CD14-positive monocyte (primary cell): Measurements from ENCODE around the gene CAPS. TPM values are rescaled to one million over a fixed set of nuclear protein-coding genes. Genes with fewer than 3 reads are reported as not detected.
A peak's percentile ranks its signal among the peaks of the same experiment; 100 is the strongest.

ENCODE experiments used
- DNase-seq, 3 donors: peaks; one replicate each; pipeline ENCODE4 v3.0.0-alpha.2; 2011 to 2022
- H2AFZ ChIP-seq: 2 replicates; pipeline ENCODE4 v1.6.0; 2012; ENCODE audit warnings: mild to moderate bottlenecking, low read depth, low read length, inconsistent platforms; ENCODE audit not compliant: insufficient read depth, poor library complexity, severe bottlenecking
- H3K27ac ChIP-seq, 2 donors: 1 replicate in 1 of 2; 2 replicates in 1 of 2; pipeline ENCODE4 v1.5.1; 2012 to 2013; ENCODE audit warnings: low read length in 2 of 2, control low read depth in 1 of 2, inconsistent platforms in 1 of 2, low read depth in 1 of 2, mild to moderate bottlenecking in 1 of 2
- H3K27me3 ChIP-seq, 2 donors: one replicate each; pipeline versions ENCODE4 v1.6.0 to v1.6.1; 2011 to 2013; ENCODE audit warnings: low read length in 2 of 2; ENCODE audit not compliant: control insufficient read depth in 2 of 2, insufficient read depth in 2 of 2
- H3K36me3 ChIP-seq, 2 donors: replicated peaks in 1 of 2; 1 replicate in 1 of 2; 2 replicates in 1 of 2; pipeline versions ENCODE4 v1.5.1 to v1.6.1; 2012 to 2013; ENCODE audit warnings: low read length in 2 of 2, control low read depth in 1 of 2, inconsistent platforms in 1 of 2, mild to moderate bottlenecking in 1 of 2; ENCODE audit not compliant: insufficient read depth in 2 of 2, control insufficient read depth in 1 of 2
- H3K4me1 ChIP-seq, 2 donors: 1 replicate in 1 of 2; 2 replicates in 1 of 2; pipeline versions ENCODE4 v1.5.1 to v1.6.1; 2012 to 2013; ENCODE audit warnings: low read length in 2 of 2, control low read depth in 1 of 2, inconsistent platforms in 1 of 2, mild to moderate bottlenecking in 1 of 2, moderate library complexity in 1 of 2; ENCODE audit not compliant: insufficient read depth in 2 of 2, control insufficient read depth in 1 of 2
- H3K4me2 ChIP-seq: replicated peaks from 2 replicates; pipeline ENCODE3; 2012; ENCODE audit warnings: low read length, moderate library complexity, mild to moderate bottlenecking; ENCODE audit not compliant: poor library complexity, severe bottlenecking; ENCODE audit errors: extremely low read depth
- H3K4me3 ChIP-seq, 3 experiments: fragments of 200-600 bp in 1 of 3; sonication (generic) in 1 of 3; replicated peaks in 1 of 3; 1 replicate in 2 of 3; 2 replicates in 1 of 3; pipeline ENCODE4 v1.5.1; 2011 to 2013; ENCODE audit warnings: low read length in 3 of 3, mild to moderate bottlenecking in 3 of 3, control low read depth in 2 of 3, low read depth in 2 of 3, inconsistent platforms in 1 of 3, moderate library complexity in 1 of 3
- H3K79me2 ChIP-seq: 2 replicates; pipeline ENCODE4 v1.6.0; 2012; ENCODE audit warnings: mild to moderate bottlenecking, control low read depth, inconsistent platforms, low read length, moderate library complexity; ENCODE audit not compliant: insufficient read depth
- H3K9ac ChIP-seq: 2 replicates; pipeline ENCODE4 v1.6.0; 2017; ENCODE audit warnings: low read length, mild to moderate bottlenecking; ENCODE audit not compliant: insufficient read depth, poor library complexity, severe bottlenecking
- H3K9me3 ChIP-seq, 2 donors: replicated peaks in 1 of 2; 1 replicate in 1 of 2; 2 replicates in 1 of 2; pipeline versions ENCODE4 v1.5.1 to v1.6.1; 2012 to 2013; ENCODE audit warnings: low read length in 2 of 2, control low read depth in 1 of 2; ENCODE audit not compliant: control insufficient read depth in 1 of 2, insufficient read depth in 1 of 2
- H4K20me1 ChIP-seq: 2 replicates; pipeline ENCODE4 v1.6.0; 2012; ENCODE audit warnings: mild to moderate bottlenecking, low read length, control low read depth, moderate library complexity; ENCODE audit not compliant: insufficient read depth
- H3K27ac Mint-ChIP-seq, 7 donors: one replicate each; pipeline ENCODE4 v1.8.0; 2020; ENCODE audit warnings: mild to moderate bottlenecking in 7 of 7, mixed read lengths in 7 of 7, moderate library complexity in 6 of 7, inconsistent platforms in 2 of 7
- H3K27me3 Mint-ChIP-seq, 3 donors: one replicate each; pipeline ENCODE4 v1.8.0; 2021 to 2022; ENCODE audit warnings: low read depth in 3 of 3, mild to moderate bottlenecking in 3 of 3, mixed read lengths in 3 of 3, moderate library complexity in 3 of 3, inconsistent platforms in 1 of 3
- H3K36me3 Mint-ChIP-seq, 2 donors: one replicate each; pipeline ENCODE4 v1.8.0; 2020; ENCODE audit warnings: mixed read lengths in 2 of 2, inconsistent platforms in 1 of 2, mild to moderate bottlenecking in 1 of 2
- H3K4me1 Mint-ChIP-seq: one replicate; pipeline ENCODE4 v1.8.0; 2020; ENCODE audit warnings: mild to moderate bottlenecking, mixed read lengths
- H3K4me3 Mint-ChIP-seq, 2 donors: one replicate each; pipeline ENCODE4 v1.8.0; 2020; ENCODE audit warnings: mild to moderate bottlenecking in 2 of 2, mixed read lengths in 2 of 2, moderate library complexity in 1 of 2
- H3K9me3 Mint-ChIP-seq, 7 donors: one replicate each; pipeline ENCODE4 v1.8.0; 2020 to 2022; ENCODE audit warnings: mixed read lengths in 7 of 7, mild to moderate bottlenecking in 6 of 7, moderate library complexity in 6 of 7, inconsistent platforms in 2 of 7
- WGBS: methylation state at CpG from one replicate; pipeline ENCODE4 v1.1.5; 2013; ENCODE audit warnings: missing lambda C conversion rate; ENCODE audit not compliant: insufficient coverage; 5-methylcytosine and 5-hydroxymethylcytosine counted together
- intact Hi-C, 2 donors: fragments of 100-400 bp; cut with micrococcal nuclease; formaldehyde crosslinking; loops; one replicate each; pipeline versions ENCODE4 v1.15.0 to v1.15.1; 2023
- polyA plus RNA-seq, 3 donors: library from polyadenylated mRNA; depleted of rRNA in 1 of 3; unstranded in 2 of 3; stranded (reverse) in 1 of 3; fragments of 300-500 nt in 2 of 3; fragments of >200 nt in 1 of 3; fragmentation: Illumina TruSeq in 2 of 3; gene quantifications; 1 replicate in 2 of 3; 2 replicates in 1 of 3; pipeline ENCODE4 v1.2.3, GENCODE V29; 2012 to 2021
- TF ChIP-seq, protein P1 (sequence below): fragments of 200-600 bp; IDR thresholded peaks from one replicate; pipeline ENCODE4 v1.8.0; 2022; ENCODE audit warnings: antibody characterized with exemption, mild to moderate bottlenecking

CAPS gene
- polyA plus RNA-seq, 3 donors, result 0.34 to 34.8 (median 0.72) TPM

- intact Hi-C loops, result no loop called here
- Mint-ChIP-seq H3K36me3 (peaks cover 17 to 22% of the 10 kb centered on the region in 2 donors), H3K27me3 (peaks cover 0 to 5% (median 0%) of the 10 kb centered on the region in 3 donors), H3K27ac (no peak overlapping the region), H3K4me3 (no peak overlapping the region), H3K9me3 (no peaks in the 10 kb centered on the region), H3K4me1 (peaks cover 50% of the 10 kb centered on the region)
- Histone ChIP-seq H3K9ac (no peak overlapping the region), H3K36me3 (peaks cover 3 to 37% of the 10 kb centered on the region in 2 donors), H3K27ac (no peak overlapping the region), H4K20me1 (peaks cover 98% of the 10 kb centered on the region), H3K27me3 (no peaks in the 10 kb centered on the region), H3K4me2 (no peak overlapping the region), H3K79me2 (peaks cover 99% of the 10 kb centered on the region), H3K9me3 (no peaks in the 10 kb centered on the region), H3K4me1 (peaks cover 40% of the 10 kb centered on the region in 2 donors), H2AFZ (no peak overlapping the region), H3K4me3 (no peak overlapping the region)
- no peak for DNase-seq
- 100% methylated on average over 1 of the region's 3 CpGs for WGBS
- TF ChIP-seq, protein P1, sequence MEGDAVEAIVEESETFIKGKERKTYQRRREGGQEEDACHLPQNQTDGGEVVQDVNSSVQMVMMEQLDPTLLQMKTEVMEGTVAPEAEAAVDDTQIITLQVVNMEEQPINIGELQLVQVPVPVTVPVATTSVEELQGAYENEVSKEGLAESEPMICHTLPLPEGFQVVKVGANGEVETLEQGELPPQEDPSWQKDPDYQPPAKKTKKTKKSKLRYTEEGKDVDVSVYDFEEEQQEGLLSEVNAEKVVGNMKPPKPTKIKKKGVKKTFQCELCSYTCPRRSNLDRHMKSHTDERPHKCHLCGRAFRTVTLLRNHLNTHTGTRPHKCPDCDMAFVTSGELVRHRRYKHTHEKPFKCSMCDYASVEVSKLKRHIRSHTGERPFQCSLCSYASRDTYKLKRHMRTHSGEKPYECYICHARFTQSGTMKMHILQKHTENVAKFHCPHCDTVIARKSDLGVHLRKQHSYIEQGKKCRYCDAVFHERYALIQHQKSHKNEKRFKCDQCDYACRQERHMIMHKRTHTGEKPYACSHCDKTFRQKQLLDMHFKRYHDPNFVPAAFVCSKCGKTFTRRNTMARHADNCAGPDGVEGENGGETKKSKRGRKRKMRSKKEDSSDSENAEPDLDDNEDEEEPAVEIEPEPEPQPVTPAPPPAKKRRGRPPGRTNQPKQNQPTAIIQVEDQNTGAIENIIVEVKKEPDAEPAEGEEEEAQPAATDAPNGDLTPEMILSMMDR, result no peak
Measured at GRCh38 chr19:5955636-5955935, 41.5 kb downstream of the CAPS start.

DNA sequence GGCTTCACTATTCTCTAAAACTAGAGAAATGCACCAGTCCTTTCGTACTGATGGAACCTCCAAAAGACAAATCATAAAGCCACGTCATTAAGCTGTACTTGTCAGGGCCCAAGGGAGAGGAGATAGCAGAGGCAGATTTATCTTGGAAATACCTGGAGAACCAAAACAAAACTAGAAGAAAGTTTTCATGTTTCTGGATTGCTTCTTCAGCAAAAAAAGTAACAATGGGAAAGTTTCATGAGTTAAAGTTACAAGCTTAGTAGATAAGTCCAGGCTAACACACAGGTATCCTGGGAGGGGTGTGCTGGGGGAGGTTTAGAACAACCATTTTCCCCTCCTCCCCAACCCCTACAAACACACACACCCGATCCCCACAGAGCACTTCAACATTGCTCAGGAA lies 42.3 kb downstream of the CAPS start:
- Mint-ChIP-seq H3K9me3 (no peaks in the 10 kb centered on the region), H3K27ac (peak overlapping the region in 2 of 7 donors; percentile 19 to 47), H3K27me3 (peaks cover 0 to 6% (median 0%) of the 10 kb centered on the region in 3 donors), H3K4me3 (no peak overlapping the region), H3K36me3 (peaks cover 16 to 21% of the 10 kb centered on the region in 2 donors), H3K4me1 (peaks cover 50% of the 10 kb centered on the region)
- Histone ChIP-seq H3K9ac (no peak overlapping the region), H3K27ac (no peak overlapping the region), H3K27me3 (no peaks in the 10 kb centered on the region), H2AFZ (no peak overlapping the region), H3K4me1 (peaks cover 33 to 35% of the 10 kb centered on the region in 2 donors), H3K9me3 (no peaks in the 10 kb centered on the region), H3K79me2 (peaks cover 100% of the 10 kb centered on the region), H4K20me1 (peaks cover 97% of the 10 kb centered on the region), H3K4me2 (no peak overlapping the region), H3K4me3 (no peak overlapping the region), H3K36me3 (peaks cover 3 to 37% of the 10 kb centered on the region in 2 donors)
- intact Hi-C loops, result no loop called here
- no peak for DNase-seq
- WGBS, result 80% methylated on average over 1 of the region's 3 CpGs
- TF ChIP-seq, protein P1, result no peak
